Hindlimb muscle (tissue), 1 donor: ENCODE data around the gene NUPR2. TPM values are rescaled to one million over a fixed set of nuclear protein-coding genes. Genes with fewer than 3 reads are reported as not detected.
"Not testable (repeated sequence)": the region's sequence is repeated elsewhere in the genome, so short reads cannot be mapped to it uniquely, and the experiment has no call there.

ENCODE experiments used
- DNase-seq: peaks from one replicate; pipeline ENCODE4 v3.0.0-alpha.2; 2013
- polyA plus RNA-seq: library from polyadenylated mRNA; unstranded; fragments of 120-200 nt; gene quantifications from one replicate; pipeline ENCODE4 v1.2.1, GENCODE V29; 2013; ENCODE audit not compliant: insufficient read length

The NUPR2 gene, protein sequence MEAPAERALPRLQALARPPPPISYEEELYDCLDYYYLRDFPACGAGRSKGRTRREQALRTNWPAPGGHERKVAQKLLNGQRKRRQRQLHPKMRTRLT
- not detected for polyA plus RNA-seq

DNA sequence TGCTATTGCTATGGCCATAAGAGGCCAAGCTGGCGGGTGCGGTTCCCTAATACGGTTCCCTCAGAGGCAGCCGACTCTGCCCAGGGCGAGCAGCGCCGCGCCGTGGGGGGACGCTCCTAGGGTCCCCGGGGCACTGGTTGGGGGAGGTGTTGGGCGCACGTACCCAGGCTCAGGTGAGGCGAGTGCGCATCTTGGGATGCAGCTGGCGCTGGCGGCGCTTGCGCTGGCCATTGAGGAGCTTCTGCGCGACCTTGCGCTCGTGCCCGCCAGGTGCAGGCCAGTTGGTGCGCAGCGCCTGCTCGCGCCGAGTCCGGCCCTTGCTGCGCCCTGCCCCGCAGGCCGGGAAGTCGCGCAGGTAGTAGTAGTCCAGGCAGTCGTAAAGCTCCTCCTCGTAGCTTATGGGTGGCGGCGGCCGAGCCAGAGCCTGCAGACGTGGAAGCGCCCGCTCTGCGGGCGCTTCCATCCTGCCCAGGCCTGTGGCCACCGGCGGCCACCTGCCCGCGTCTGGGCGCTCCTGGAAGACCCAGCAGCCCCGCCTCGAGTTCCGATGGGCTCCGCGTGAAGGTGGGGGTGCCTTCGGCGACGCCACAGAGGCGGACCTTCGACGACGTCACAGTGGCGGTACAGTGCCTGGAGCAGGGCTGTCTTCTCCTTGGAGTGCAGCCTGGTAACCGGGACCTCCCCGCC, at the start of gene NUPR2:
NUPR2 (minus strand) TSS at position 566 of the 687 bp plus-strand sequence; CDS start at position 463, 103 bp downstream.
- no peak for DNase-seq

DNA sequence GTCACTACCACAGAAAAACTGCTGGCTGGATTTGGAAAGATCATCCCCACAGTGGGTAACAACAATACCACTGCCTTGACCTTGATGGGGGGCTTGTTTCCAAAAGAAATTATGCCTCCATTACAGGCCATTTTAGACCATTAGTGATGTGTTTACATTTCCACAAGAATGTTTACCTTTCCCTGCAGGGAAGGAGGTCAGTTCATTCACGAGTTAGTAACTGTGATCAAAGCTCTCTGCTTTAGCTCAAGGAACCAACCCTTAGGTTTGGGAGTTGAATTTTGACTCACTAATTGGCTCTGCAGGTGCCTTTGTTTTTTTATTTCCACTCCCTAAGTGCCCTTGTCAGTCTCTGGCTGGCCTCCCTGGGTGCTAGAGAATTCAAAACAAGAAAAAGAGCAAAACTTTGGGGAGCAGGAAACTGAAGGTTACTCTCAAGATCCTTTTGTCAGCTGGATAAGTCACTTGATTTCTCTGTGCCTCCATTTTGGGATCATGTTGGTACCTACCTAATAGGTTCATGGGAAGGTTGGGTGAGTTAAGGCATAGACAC, 41.1 kb upstream of the NUPR2 start:
- DNase-seq: no peak

- DNase-seq: not testable (repeated sequence)
Observed at GRCh38 chr7:56131062-56131461, 14.8 kb upstream of the NUPR2 start.

GRCh38 chr7:56127241-56127975, 11.2 kb upstream of the NUPR2 start:
- DNase-seq: no peak

DNA sequence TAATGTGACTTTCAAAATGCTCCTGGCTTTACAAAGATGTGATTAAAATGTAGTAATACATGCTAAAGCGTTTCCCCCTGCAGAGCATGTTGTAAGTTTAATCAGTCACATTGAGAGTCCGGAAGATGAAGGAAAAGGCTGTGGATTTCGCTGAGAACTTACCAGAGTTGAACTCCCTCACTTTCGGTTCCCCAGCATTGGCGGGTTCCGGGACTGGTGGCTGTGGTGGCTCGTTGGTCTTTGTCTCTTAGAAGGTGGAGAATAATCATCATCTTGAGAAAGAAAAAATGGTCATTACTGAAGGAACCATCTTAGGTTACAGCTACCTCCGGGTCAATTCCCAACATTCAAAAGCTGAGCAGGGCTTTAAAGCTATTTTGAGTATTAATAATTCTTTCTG, 9.6 kb upstream of the NUPR2 start:
- no peak for DNase-seq

DNA sequence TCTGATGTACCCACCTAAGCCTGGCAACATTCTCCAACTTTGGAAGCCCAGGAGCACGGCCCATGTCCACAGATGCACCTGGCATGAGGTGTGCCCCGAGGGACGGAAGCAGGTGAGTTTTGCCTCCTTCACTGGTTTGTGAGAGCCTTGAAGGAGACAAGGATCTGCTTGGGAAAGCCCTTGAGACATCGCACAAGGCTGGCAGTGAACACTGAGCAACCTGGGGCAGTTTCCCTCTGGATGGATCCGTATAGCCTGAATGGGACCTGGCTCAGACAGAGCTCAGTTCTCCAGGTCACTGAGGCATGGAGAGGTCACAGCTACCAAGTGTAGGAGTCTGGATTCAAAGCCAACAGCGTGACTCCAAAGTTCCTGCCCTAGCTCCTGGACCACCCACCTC, 8.8 kb upstream of the NUPR2 start:
- DNase-seq: no peak

- no peak for DNase-seq
Observed at GRCh38 chr7:56121440-56121839, 5.2 kb upstream of the NUPR2 start.

DNA sequence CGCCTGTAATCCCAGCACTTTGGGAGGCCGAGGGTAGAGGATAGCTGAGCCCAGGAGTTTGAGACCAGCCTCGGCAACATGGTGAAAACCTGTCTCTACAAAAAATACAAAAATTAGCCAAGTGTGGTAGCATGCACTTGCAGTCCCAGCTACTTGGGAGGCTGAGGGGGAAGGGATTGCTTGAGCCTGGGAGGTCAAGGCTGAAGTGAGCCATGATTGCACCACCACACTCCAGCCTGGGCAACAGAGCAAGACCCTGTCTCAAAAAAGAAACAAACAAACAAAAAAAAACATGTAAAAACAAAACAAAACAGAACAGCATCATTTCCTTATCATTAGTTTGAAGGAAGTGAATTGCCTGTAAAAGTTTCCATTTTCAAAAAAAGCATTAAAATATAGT, 4.0 kb downstream of the NUPR2 start:
- DNase-seq: not testable (repeated sequence)

GRCh38 chr7:56110611-56111010, 5.6 kb downstream of the NUPR2 start:
- no peak for DNase-seq

DNA sequence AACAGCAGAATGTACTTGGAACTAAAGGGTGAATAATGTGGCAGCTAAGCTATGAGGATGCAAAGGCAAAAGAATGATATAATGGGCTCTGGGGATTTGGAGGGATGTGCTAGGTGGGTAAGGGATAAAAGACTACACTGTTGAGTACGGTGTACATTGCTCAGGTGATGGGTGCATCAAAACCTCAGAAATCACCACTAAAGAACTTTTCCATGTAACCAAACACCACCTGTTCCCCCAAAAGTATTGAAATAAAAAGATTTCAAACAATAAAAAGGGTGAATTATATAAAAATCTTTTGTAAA, 8.3 kb downstream of the NUPR2 start:
- no peak for DNase-seq

GRCh38 chr7:56106108-56107073, 9.8 kb downstream of the NUPR2 start, which contains the start of gene CHCHD2:
TSS of gene CHCHD2 (minus strand) at chr7:56106476. CDS start at chr7:56106413, 63 bp downstream.
- peak; percentile 99 for DNase-seq

DNA sequence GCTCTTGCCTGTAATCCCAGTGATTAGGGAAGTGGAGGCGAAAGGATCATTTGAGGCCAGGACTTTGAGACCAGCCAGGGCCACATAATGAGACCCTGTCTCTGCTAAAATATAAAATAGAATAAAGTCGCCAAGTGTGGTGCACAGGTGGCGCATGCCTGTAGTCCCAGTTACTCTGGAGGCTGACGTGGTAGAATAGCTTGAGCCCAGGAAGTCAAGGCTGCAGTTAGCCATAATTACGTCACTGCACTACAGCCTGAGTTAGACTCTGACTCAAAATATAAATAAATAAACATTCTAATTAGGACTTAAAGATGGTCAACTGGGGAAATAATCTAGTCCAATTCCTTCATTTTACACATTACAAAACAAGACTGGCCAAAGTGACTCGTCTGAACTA, 10.7 kb downstream of the NUPR2 start:
- no peak for DNase-seq

- DNase-seq: not testable (repeated sequence)
Observed at GRCh38 chr7:56104138-56104537, 12.1 kb downstream of the NUPR2 start.

DNA sequence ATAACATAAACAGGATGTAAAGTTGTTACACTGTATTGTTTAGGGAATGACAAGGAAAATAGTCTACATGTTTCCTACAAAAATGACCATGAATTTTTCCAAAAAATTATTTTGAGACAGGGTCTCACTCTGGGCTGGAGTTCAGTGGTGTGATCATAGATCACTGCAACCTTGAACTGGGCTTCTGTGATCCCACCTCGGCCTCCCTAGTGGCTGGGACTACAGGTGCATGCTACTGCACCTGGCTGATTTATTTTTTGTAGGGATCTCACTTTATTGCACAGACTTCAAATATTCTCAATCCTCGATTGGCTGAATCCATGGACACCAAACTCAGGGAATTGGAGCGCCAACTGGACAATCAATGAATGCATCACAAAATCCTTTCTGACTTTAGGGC, 16.6 kb downstream of the NUPR2 start:
- DNase-seq: no peak

- DNase-seq: not testable (repeated sequence)
Observed at GRCh38 chr7:56098187-56099008, 17.8 kb downstream of the NUPR2 start.

DNA sequence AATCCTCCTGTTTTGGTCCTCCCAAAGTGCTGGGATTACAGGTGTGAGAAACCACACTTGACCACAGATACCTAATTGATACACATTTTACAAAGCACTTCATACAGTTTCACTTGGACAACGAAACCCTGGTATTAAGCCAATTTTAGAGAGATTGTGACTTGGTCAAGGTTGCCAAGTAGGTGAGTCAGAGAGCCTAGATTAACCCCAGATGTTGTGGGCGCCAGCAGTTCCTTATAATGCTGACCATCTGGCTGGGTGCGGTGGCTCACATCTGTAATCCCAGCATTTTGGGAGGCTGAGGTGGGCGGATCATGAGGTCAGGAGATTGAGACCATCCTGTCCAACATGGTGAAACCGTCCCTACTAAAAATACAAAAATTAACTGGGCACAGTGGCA, 18.5 kb downstream of the NUPR2 start:
- no peak for DNase-seq

DNA sequence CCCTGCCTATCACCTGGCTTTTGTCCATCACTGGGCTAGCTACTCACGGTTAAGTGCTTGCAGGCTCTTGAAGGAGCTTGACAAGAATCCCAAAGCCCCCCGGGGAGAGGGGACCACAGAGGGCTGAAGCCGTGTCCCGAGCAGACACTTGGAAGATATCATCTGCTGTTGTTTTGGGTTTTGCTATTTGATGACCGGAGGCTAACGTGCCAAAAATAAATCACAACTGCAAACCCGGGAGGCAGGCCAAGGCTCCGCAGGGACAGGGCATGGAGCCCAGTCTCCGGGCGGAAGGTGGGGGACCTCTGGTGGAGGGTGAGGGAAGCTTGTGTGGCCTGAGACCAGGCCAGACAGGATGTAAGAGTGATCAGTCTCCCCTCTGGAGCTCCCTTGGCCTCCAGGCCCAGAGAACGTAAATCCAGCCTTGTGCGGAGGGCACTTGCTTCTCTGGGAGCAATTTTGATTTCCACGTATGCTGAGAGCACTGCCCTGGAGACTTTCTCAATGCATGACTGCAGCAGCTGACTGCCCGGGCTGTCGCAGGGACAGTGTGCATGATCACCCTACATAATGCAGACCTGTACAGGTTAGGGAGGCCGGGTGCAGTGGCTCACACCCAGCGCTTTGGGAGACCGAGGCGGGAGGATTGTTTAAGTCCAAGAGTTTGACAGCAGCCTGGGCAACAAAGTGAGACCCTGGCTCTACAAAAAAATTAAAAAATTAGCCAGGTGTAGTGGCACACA, 23.3 kb downstream of the NUPR2 start, which contains the start of gene PHKG1:
PHKG1 (minus strand) TSS at position 164 of the 743 bp plus-strand sequence. CDS start 4,011 bp downstream, outside the sequence.
- DNase-seq: peak; percentile 77

DNA sequence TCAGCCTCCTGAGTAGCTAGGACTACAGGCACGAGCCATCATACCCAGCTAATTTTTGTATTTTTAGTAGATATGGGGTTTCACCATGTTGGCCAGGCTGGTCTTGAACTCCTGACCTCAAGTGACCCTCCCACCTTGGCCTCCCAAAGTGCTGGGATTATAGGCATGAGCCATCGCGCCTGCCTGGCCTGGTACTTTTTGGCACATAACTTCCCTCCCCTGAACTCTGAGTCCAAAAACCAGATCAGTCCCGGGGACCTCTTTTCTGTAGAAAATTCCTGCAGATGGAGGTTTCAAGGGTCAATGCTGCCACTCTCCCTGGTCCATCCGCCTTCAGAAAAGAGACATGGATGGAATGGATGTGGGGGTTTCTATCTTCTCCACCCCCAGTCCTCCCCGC, 23.8 kb downstream of the NUPR2 start:
- DNase-seq: not testable (repeated sequence)

GRCh38 chr7:56091591-56091990, 24.6 kb downstream of the NUPR2 start:
- no peak for DNase-seq

DNA sequence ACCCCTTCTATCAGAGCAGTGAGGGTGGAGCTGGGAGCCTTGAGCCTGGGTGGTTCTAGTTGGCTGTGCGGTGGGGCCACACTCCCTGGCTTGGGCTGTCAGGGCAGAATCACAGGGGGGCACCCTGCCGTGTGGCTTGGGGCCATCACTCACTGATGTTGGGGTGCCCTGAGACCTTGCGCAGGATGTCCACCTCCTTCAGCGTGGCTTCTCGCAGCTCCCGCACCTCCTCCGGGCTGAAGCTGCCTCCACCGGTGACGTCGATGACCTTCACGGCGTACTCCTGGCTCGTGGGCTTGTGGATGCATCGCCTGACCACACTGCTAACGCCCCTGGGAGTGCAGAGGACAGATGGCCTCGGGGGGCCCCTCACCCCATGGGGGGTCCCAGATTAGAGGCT, 28.8 kb downstream of the NUPR2 start:
- no peak for DNase-seq

- DNase-seq: no peak
Observed at GRCh38 chr7:56086761-56087160, 29.5 kb downstream of the NUPR2 start.
